OCI-M2 (cell line): ENCODE results near the gene ECM1.

Source experiments
- DNase-seq: peaks from one replicate; lab custom pipeline; 2025; ENCODE audit not compliant: unreplicated experiment; lab: John Stamatoyannopoulos, UW

The ECM1 gene

GRCh38 chr1:150543500-150544143 lies 35.7 kb downstream of the ECM1 start:
- no peak for DNase-seq

GRCh38 chr1:150544204-150544603 lies 36.3 kb downstream of the ECM1 start:
- no peak for DNase-seq

GRCh38 chr1:150545486-150546032 lies 37.6 kb downstream of the ECM1 start:
- DNase-seq, result no peak

DNA sequence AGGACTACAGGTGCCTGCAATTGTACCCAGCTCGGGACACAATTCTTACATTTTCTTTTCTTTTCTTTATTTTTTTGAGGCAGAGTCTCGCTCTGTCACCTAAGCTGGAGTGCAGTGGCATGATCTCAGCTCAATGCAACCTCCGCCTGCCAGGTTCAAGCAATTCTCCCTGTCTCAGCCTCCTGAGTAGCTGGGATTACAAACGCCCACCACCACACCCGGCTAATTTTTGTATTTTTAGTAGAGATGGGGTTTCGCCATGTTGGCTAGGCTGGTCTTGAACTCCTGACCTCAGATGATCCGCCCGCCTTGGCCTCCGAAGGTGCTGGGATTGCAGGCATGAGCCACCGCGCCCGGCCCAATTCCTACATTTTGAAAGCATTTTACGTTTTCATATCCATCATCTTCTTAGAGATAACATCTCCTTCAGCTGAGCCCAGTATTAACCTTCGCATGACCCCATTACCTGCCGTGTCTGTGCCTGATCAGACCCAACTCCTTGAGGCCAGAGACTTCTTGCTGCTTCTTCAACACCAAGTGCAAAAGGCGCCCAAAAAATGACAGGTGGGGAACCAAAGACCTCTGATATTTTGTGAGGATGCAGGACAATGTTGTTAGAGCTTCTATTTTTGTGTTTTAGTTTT lies 38.5 kb downstream of the ECM1 start:
- no peak for DNase-seq

DNA sequence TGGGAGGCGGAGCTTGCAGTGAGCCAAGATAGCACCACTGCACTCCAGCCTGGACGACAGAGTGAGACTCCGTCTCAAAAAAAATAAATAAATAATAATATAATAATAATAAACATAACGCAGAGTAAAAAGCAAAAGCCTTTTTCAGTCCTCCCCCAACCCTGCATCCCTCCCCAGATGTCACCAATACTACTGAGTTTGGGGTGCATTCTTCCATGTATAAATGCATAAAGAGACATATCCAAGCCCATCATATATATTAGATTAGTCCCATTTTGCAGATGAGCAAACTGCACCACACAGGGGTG lies 40.4 kb downstream of the ECM1 start:
- DNase-seq, result no peak

DNA sequence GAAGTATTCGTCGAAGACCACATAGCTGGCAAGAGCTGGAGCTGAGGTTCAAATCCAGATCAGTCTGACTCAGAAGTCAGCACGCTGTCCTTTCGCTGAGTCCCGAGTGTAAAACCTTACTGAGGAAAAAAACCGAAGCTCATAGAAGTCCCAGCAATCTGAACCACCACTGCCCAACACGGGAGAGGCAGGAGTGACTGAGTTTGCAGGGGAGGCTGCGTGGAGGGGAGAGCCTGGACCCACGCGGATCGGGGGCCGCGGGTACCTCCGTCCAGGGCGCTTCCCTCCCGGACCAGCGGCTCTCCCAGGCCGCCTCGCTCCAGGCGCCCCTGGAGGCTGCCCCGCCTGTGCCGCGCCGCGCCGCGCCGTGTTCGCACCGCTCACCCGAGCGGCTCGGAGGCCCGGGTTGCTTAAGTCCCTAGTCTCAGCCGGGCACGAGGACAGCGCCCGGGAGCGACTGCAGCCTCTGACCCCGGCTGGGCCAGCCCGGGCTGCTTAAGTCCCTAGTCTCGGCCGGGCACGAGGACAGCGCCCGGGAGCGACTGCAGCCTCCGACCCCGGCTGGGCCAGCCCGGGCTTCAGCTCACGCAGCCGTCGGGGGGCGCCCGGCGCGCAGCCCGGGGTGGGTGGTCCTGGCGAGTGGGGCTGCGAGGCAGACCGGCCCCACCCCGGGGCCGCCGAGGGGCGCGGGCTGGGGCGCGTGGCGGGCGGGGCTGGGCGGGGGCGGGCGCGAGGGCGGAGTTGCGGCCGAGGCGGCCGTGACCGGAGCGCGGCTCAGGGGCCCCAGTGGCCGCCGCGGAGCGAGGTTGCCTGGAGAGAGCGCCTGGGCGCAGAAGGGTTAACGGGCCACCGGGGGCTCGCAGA lies 41.0 kb downstream of the ECM1 start, which contains the start of gene ADAMTSL4:
TSS of gene ADAMTSL4 (plus strand) at position 777 of the 864 bp plus-strand sequence. CDS start 2,881 bp downstream, outside the sequence.
- no peak for DNase-seq

DNA sequence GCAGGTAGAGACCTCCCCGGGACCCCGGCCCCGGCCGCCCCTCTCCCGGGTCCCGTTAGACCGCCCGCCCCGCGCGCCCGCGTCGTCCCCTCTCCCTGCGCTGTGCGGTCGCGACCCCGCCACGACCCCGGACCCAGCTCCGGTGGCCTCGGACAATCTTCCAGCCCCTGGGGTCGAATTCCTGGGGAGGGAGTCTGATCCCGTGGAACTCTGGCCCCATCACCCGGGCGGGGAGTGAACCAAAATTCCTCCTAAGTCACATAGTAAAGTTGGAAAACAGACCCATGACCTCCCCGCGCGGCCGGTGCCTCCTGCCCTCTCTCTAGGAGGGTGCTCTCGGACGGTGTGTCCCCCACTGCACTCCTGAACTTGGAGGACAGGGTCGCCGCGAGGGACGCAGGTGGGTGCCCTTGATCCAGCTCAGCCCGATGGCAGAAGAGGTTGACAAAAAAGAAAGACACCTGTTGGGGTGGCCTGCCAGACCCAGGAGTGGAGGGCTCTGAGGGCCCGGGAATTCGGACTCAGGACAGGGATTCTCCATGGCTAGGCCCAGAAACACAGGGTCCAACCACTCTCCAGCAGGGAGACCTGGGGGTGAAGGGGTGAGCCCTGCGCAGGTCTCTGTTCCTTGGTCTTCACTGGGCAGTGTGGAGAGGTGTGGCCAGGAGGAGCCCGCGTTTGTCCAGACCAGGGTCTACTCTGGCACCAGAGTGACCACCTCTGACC lies 41.8 kb downstream of the ECM1 start:
- DNase-seq, result no peak

DNA sequence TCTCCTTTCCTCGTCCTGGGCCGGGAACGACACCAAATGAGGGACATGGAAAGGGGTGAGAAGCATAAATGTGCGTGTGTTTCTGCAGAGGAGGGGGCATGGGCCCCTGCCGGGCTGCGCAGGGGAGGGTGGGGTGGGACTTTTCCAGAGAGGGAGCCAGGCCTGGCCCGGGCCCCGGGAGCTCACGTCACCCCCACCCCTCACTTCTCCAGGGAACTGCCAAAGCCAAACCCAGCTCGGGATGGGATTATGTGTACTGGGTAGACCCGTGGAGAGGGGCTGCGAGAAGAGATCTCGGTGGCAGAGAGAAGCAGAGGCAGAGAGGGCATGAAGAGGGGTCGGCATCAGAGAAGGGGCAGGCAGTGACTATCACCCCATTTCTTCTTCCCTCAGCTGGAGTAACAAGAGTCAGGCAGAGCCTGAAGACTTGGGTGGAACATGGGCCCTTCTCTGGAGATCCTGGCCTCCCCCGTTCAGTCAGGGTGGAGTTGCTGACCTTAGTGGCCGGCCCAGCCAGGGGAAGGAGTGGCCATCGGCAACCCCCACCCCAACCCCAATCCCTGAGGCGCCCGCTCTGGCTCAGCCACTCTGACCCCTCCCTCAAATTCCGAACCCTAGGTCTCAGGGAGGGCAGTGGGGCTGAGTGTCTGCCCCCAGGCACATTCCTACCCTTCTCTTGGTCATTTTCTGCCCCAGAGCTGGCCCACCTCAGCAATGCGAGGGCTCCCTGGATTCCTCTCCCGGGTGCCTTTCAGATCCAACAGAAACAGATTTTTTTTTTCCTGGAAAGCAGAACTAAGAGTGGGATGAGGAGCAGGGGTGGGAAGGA lies 42.5 kb downstream of the ECM1 start:
- no peak for DNase-seq

GRCh38 chr1:150551051-150551783 lies 43.3 kb downstream of the ECM1 start:
- DNase-seq, result no peak

DNA sequence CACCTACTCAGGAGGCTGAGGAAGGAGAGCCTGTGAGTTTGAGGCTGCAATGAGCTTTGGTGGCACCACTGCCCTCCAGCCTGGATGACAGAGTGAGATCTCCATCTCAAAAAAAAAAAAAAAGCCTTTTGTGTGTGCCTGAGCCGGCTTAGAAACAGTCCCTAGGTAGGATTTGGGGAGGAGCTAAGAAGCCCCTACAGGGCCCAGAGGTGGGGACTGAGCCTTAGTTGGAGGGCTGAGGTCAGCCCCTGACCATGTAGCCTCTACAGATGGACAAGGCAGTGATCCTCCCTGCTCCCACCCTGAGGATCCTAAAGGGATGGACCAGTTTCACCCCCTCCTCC lies 43.8 kb downstream of the ECM1 start:
- DNase-seq, result no peak

- DNase-seq, result peak; percentile 53
Observed at GRCh38 chr1:150552128-150552910, 44.4 kb downstream of the ECM1 start.

DNA sequence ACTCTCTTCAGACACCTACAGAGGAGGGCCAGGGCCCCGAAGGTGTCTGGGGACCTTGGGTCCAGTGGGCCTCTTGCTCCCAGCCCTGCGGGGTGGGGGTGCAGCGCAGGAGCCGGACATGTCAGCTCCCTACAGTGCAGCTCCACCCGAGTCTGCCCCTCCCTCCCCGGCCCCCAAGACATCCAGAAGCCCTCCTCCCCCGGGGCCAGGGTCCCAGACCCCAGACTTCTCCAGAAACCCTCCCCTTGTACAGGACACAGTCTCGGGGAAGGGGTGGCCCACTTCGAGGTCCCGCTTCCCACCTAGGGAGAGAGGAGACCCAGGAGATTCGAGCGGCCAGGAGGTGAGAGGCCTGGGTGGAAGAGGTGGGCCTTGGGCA lies 45.0 kb downstream of the ECM1 start:
- DNase-seq, result no peak

DNA sequence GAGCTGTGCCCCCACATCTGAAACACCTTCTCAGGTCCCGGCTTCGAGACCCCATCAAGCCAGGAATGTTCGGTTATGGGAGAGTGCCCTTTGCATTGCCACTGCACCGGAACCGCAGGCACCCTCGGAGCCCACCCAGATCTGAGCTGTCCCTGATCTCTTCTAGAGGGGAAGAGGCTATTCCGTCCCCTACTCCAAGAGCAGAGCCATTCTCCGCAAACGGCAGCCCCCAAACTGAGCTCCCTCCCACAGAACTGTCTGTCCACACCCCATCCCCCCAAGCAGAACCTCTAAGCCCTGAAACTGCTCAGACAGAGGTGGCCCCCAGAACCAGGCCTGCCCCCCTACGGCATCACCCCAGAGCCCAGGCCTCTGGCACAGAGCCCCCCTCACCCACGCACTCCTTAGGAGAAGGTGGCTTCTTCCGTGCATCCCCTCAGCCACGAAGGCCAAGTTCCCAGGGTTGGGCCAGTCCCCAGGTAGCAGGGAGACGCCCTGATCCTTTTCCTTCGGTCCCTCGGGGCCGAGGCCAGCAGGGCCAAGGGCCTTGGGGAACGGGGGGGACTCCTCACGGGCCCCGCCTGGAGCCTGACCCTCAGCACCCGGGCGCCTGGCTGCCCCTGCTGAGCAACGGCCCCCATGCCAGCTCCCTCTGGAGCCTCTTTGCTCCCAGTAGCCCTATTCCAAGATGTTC lies 45.6 kb downstream of the ECM1 start:
- DNase-seq, result no peak

- no peak for DNase-seq
Observed at GRCh38 chr1:150554086-150554452, 46.2 kb downstream of the ECM1 start.

DNA sequence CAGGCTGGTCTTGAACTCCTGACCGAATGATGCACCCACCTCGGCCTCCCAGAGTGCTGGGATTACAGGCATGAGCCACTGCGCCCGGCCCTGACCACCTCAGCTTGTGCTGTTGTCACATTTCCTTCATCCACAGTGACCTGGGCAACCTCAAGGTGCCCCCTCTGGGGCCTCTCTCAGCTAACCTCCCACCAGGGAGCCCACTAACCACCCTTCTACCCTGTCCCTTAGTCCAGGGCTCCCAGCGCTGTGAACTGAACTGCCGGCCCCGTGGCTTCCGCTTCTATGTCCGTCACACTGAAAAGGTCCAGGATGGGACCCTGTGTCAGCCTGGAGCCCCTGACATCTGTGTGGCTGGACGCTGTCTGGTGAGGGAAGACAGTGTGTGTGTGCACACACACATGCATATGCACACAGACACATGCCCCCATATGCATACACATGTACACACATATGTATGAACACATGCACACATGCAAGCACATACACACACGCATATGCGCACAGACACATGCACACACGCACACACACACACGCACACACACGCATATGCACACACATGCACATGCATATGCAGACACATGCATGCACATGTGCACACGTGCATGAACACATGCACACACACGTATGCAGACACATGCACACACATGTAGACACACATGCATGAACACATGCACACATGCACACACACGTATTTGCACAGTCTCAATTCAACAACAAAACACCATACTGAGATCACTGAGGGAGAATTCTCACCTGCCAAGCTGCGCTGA lies 47.5 kb downstream of the ECM1 start:
- DNase-seq, result no peak

DNA sequence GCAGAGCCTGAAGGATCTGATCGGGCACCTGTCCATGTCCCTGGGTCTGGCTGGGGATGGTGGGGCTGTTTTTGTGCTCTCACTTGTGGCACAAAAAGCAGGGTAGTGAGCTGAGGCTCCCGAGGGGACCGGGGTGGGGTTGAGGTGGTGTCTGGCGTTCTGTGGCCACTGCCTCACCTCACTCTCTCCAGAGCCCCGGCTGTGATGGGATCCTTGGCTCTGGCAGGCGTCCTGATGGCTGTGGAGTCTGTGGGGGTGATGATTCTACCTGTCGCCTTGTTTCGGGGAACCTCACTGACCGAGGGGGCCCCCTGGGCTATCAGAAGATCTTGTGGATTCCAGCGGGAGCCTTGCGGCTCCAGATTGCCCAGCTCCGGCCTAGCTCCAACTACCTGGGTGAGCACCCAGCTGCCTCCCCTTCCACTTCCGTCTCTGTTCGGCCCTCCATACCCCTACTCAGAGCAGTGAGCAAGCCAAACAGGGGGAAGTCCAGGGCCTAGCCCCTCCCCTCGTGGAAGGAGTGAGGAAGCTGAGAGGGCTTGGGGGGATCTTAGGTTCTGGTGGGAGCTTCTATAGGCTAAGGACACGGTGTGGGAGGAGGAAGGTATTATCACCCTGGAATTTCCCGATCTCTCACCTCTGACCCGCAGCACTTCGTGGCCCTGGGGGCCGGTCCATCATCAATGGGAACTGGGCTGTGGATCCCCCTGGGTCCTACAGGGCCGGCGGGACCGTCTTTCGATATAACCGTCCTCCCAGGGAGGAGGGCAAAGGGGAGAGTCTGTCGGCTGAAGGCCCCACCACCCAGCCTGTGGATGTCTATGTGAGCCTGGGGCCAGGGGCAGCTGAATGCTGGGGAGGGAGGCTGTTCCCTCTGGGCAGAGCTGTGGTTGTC lies 48.3 kb downstream of the ECM1 start:
- DNase-seq, result no peak
